IMR-90 (cell line): ENCODE data around the gene DZIP1. TPM values are rescaled to one million over a fixed set of nuclear protein-coding genes. Genes with fewer than 3 reads are reported as not detected.

Experiments
- ATAC-seq: fragments of 200-7000 bp; cut with Tn5 transposase; 2 replicates; pipeline ENCODE4 v1.9.1; 2020; ENCODE audit warnings: low read depth, mild to moderate bottlenecking, moderate library complexity
- BruUV-seq: library from RNA; stranded (reverse); fragments of 400-500 nt; replicated peaks from 2 replicates; lab custom pipeline; 2021; lab: Mats Ljungman, UMichigan
- CTCF ChIA-PET: fragments of 300-600 bp; formaldehyde crosslinking; extraction: SDS; loops from one replicate; lab custom pipeline; 2021; ENCODE audit warnings: antibody characterized with exemption; lab: Yijun Ruan, JAX
- POLR2A ChIA-PET: fragments of 300-600 bp; sonication (Branson Sonifier 250); formaldehyde crosslinking; loops from one replicate; lab custom pipeline; 2022; ENCODE audit warnings: antibody characterized with exemption; ENCODE audit not compliant: unreplicated experiment; lab: Charles Lee
- DNase-seq: peaks from one replicate; pipeline ENCODE4 v3.0.0; 2013
- H2AFZ ChIP-seq: replicated peaks from 2 replicates; pipeline ENCODE3; 2013; ENCODE audit warnings: low read length, mild to moderate bottlenecking; ENCODE audit not compliant: poor library complexity
- H2AK5ac ChIP-seq: 2 replicates; pipeline ENCODE4 v1.6.1; 2013; ENCODE audit warnings: low read depth, low read length, inconsistent platforms
- H2AK9ac ChIP-seq: replicated peaks from 2 replicates; pipeline ENCODE3; 2013; ENCODE audit warnings: mild to moderate bottlenecking, low read depth, low read length, moderate library complexity; ENCODE audit not compliant: poor library complexity
- H2BK120ac ChIP-seq: 2 replicates; pipeline ENCODE4 v1.6.1; 2013; ENCODE audit warnings: low read depth, low read length, inconsistent platforms
- H2BK15ac ChIP-seq: 3 replicates; pipeline ENCODE4 v1.6.1; 2013; ENCODE audit warnings: low read depth, low read length, inconsistent platforms
- H2BK20ac ChIP-seq: 2 replicates; pipeline ENCODE4 v1.6.1; 2013; ENCODE audit warnings: low read depth, mild to moderate bottlenecking, inconsistent platforms, low read length, moderate library complexity
- H2BK5ac ChIP-seq: 2 replicates; pipeline ENCODE4 v1.6.1; 2013; ENCODE audit warnings: mild to moderate bottlenecking, low read depth, low read length, inconsistent platforms; ENCODE audit not compliant: poor library complexity, severe bottlenecking
- H3K14ac ChIP-seq: replicated peaks from 2 replicates; pipeline ENCODE4 v1.6.1; 2013; ENCODE audit warnings: low read depth, low read length, inconsistent platforms
- H3K18ac ChIP-seq: 2 replicates; pipeline ENCODE4 v1.6.1; 2013; ENCODE audit warnings: low read depth, low read length, control low read depth
- H3K23ac ChIP-seq: 2 replicates; pipeline ENCODE4 v1.6.1; 2013; ENCODE audit warnings: low read depth, low read length, inconsistent platforms
- H3K27ac ChIP-seq: 2 replicates; pipeline ENCODE4 v1.5.1; 2013; ENCODE audit warnings: mild to moderate bottlenecking, control low read depth, low read length; ENCODE audit not compliant: insufficient read depth
- H3K27me3 ChIP-seq: 2 replicates; pipeline ENCODE4 v1.6.1; 2013; ENCODE audit warnings: low read length; ENCODE audit not compliant: control insufficient read depth, insufficient read depth
- H3K36me3 ChIP-seq: 2 replicates; pipeline ENCODE4 v1.6.1; 2013; ENCODE audit warnings: low read length, mixed read lengths; ENCODE audit not compliant: control insufficient read depth, insufficient read depth
- H3K4ac ChIP-seq: 2 replicates; pipeline ENCODE4 v1.6.1; 2013; ENCODE audit warnings: low read depth, low read length, inconsistent platforms
- H3K4me1 ChIP-seq: 2 replicates; pipeline ENCODE4 v1.6.1; 2013; ENCODE audit warnings: low read length, mixed read lengths; ENCODE audit not compliant: control insufficient read depth, insufficient read depth
- H3K4me2 ChIP-seq: 2 replicates; pipeline ENCODE4 v1.6.1; 2013; ENCODE audit warnings: low read depth, mild to moderate bottlenecking, control low read depth, low read length, moderate library complexity
- H3K4me3 ChIP-seq: 2 replicates; pipeline ENCODE4 v1.5.1; 2013; ENCODE audit warnings: low read depth, mild to moderate bottlenecking, control low read depth, low read length, moderate library complexity; ENCODE audit not compliant: insufficient read depth
- H3K56ac ChIP-seq: 2 replicates; pipeline ENCODE4 v1.6.1; 2013; ENCODE audit warnings: low read length, inconsistent platforms; ENCODE audit not compliant: insufficient read depth; ENCODE audit errors: extremely low read depth
- H3K79me1 ChIP-seq, 2 experiments: 2 replicates each; pipeline ENCODE4 v1.6.1; 2013; ENCODE audit warnings: low read length in 2 of 2, inconsistent platforms in 1 of 2, low read depth in 1 of 2
- H3K9ac ChIP-seq: 2 replicates; pipeline ENCODE4 v1.6.1; 2013; ENCODE audit warnings: low read depth, low read length, control low read depth
- H3K9me1 ChIP-seq: 2 replicates; pipeline ENCODE4 v1.6.1; 2013; ENCODE audit warnings: low read length, inconsistent platforms; ENCODE audit not compliant: insufficient read depth
- H3K9me3 ChIP-seq: 2 replicates; pipeline ENCODE4 v1.6.1; 2013; ENCODE audit warnings: low read length; ENCODE audit not compliant: control insufficient read depth, insufficient read depth
- H4K20me1 ChIP-seq: 2 replicates; pipeline ENCODE4 v1.6.1; 2013; ENCODE audit warnings: low read length, inconsistent platforms; ENCODE audit not compliant: insufficient read depth
- H4K5ac ChIP-seq: 2 replicates; pipeline ENCODE4 v1.6.1; 2013; ENCODE audit warnings: mild to moderate bottlenecking, low read depth, low read length, control low read depth
- H4K8ac ChIP-seq, 2 experiments: 2 replicates each; pipeline ENCODE4 v1.6.1; 2013; ENCODE audit warnings: low read depth in 2 of 2, low read length in 2 of 2, control low read depth in 1 of 2, inconsistent platforms in 1 of 2
- H4K91ac ChIP-seq: 2 replicates; pipeline ENCODE4 v1.6.1; 2013; ENCODE audit warnings: low read depth, low read length, inconsistent platforms; ENCODE audit not compliant: insufficient read depth
- MAFK ChIP-seq: IDR thresholded peaks from 2 replicates; pipeline ENCODE4 v1.6.1; 2012; ENCODE audit warnings: low read depth, low read length, improper control_type of control experiment
- MXI1 ChIP-seq: IDR thresholded peaks from 2 replicates; pipeline ENCODE4 v1.6.1; 2012; ENCODE audit warnings: low read depth, mild to moderate bottlenecking, low read length, moderate library complexity, borderline replicate concordance
- RAD21 ChIP-seq: IDR thresholded peaks from 2 replicates; pipeline ENCODE4 v1.6.1; 2012; ENCODE audit warnings: low read length, improper control_type of control experiment
- SMC3 ChIP-seq: fragments of 150-350 bp; IDR thresholded peaks from 2 replicates; pipeline ENCODE4 v1.6.1; 2016; ENCODE audit warnings: low read depth, mild to moderate bottlenecking, antibody characterized with exemption, low read length, moderate library complexity
- WGBS, 2 experiments: methylation state at CpG; one replicate each; pipeline versions ENCODE4 v1.1.5 to v1.1.7; 2013; ENCODE audit warnings: missing lambda C conversion rate in 2 of 2; ENCODE audit not compliant: insufficient read length in 1 of 2; ENCODE audit errors: extremely low coverage in 2 of 2; 5-methylcytosine and 5-hydroxymethylcytosine counted together
- dilution Hi-C: fragments of 300-500 bp; cut with HindIII; formaldehyde crosslinking; loops from one replicate; pipeline ENCODE4 v1.14.3; 2018; ENCODE audit warnings: low sequenced_read_pairs; ENCODE audit not compliant: unreplicated experiment
- in situ Hi-C: fragments of 300-500 bp; cut with MboI; formaldehyde crosslinking; loops from 3 replicates; pipeline ENCODE4 v1.14.3; 2019; ENCODE audit warnings: low sequenced_read_pairs, inconsistent platforms, mixed read lengths
- intact Hi-C: fragments of 100-400 bp; cut with micrococcal nuclease; formaldehyde crosslinking; loops from 2 replicates; pipeline ENCODE4 v1.10.0; 2022
- polyA plus RNA-seq, 3 experiments: library from polyadenylated mRNA; depleted of rRNA; stranded (reverse); fragments of >200 nt; gene quantifications; 2 replicates each; pipeline ENCODE4 v1.2.3, GENCODE V29; 2012; ENCODE audit warnings: low replicate concordance in 1 of 3
- total RNA-seq: library from RNA; depleted of rRNA; stranded (reverse); fragments of >200 nt; gene quantifications from 2 replicates; pipeline ENCODE4 v1.2.3, GENCODE V29; 2012
- TF ChIP-seq, protein P1 (sequence below): conservative IDR thresholded peaks from 2 replicates; pipeline ENCODE4 v1.5.1; 2012; ENCODE audit warnings: mild to moderate bottlenecking, low read depth, low read length, improper control_type of control experiment

DZIP1 gene
- total and polyA plus RNA-seq, 2 of the 4 experiments (the other 2 are of a cell fraction), result 12.2 to 15.9 TPM

DNA sequence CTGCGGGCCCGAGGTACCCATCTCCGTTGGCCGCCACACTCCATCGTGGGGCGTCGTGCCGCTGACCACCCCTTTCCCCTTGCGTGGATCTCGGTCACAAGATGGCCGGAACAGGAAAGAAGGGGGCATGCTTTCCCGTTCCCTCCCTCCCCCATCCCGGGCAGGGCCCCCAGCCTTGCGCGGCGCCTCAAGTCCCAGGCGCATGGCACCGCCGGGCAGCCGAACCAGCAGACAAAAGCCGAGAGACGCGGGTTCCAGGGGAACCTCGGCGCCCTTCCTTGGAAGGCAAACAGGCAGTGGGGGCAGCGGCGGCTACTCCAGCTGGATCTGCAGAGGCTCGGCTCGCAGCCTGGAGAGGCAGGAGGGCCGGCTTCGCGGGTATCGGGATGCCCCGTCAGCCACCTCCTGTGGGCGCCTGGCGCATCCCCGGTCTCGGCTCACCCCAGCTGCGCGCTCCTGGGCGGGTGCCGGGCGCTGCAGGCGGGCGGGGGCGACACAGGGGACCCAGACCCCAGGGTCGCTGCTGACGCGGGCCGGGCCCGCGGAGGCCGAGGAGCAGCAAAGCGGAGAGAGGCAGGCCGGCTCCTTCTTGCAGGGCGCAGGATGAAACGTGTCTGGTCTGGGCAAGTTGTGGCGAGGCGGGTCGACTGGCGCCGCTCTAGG, 439 bp downstream of the DZIP1 start (continued):
- TF ChIP-seq, protein P1, sequence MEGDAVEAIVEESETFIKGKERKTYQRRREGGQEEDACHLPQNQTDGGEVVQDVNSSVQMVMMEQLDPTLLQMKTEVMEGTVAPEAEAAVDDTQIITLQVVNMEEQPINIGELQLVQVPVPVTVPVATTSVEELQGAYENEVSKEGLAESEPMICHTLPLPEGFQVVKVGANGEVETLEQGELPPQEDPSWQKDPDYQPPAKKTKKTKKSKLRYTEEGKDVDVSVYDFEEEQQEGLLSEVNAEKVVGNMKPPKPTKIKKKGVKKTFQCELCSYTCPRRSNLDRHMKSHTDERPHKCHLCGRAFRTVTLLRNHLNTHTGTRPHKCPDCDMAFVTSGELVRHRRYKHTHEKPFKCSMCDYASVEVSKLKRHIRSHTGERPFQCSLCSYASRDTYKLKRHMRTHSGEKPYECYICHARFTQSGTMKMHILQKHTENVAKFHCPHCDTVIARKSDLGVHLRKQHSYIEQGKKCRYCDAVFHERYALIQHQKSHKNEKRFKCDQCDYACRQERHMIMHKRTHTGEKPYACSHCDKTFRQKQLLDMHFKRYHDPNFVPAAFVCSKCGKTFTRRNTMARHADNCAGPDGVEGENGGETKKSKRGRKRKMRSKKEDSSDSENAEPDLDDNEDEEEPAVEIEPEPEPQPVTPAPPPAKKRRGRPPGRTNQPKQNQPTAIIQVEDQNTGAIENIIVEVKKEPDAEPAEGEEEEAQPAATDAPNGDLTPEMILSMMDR, result no peak

DNA sequence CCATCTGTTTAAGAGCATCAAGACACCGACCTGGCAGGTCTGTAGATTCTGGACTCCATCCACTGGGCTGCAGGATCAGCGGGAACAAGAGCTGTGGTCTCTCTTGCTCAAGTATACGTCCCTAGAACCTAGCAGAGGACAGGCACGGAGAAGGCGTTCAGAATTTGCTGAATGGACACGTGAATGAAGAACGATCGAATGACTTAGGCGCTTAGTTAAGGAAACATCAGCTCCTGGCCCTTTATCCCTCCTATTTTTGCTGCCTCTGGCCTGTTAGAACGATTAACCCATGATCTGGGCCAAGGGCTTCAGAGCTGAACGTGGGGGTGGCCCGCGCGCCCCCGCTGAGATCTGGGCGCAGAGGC, 953 bp downstream of the DZIP1 start:
- Histone ChIP-seq H3K79me1 (peaks cover 12 to 42% of the 10 kb centered on the region in 2 experiments; a peak in 2 of 4 replicates), H3K23ac (peak overlapping the region; percentile 95), H2BK120ac (no peak overlapping the region), H4K91ac (peak overlapping the region; percentile 43), H3K9ac (peak overlapping the region; percentile 75), H2AK9ac (peak overlapping the region; percentile 90), H3K18ac (peak overlapping the region; percentile 3; the same call in 1 of the 2 replicates), H3K9me1 (peaks cover 8% of the 10 kb centered on the region), H2AFZ (peak overlapping the region; percentile 95), H4K8ac (peak overlapping the region; percentile 26 to 57), H2BK5ac (peak overlapping the region; percentile 18), H3K14ac (peak overlapping the region; percentile 90), H3K36me3 (peaks cover 6% of the 10 kb centered on the region), H3K4ac (peak overlapping the region; percentile 73), H3K4me2 (peak overlapping the region; percentile 94), H3K27ac (peak overlapping the region; percentile 80), H4K20me1 (peaks cover 9% of the 10 kb centered on the region; the same call in 1 of the 2 replicates), H2BK20ac (no peak overlapping the region), H2BK15ac (no peak overlapping the region), H3K4me1 (peaks cover 10% of the 10 kb centered on the region), H2AK5ac (peak overlapping the region; percentile 23), H4K5ac (no peak overlapping the region; the same call in 1 of the 2 replicates), H3K27me3 (no peaks in the 10 kb centered on the region), H3K9me3 (no peaks in the 10 kb centered on the region), H3K56ac (peak overlapping the region; percentile 54), H3K4me3 (peak overlapping the region; percentile 50)
- peak; percentile 1 for ATAC-seq
- WGBS, 2 experiments, result 0% methylated on average over 7 of the region's 16 CpGs; no CpG with 5 or more reads in 1 of the 2 experiments
- dilution Hi-C loops (no loop called here), intact Hi-C loops (loop anchor here (1.0 to 2.0 kb wide), 2 partner anchors 33 to 191 kb away; partner anchors contain the start of gene DNAJC3), in situ Hi-C loops (no loop called here)
- TF ChIP-seq SMC3 (no peak), MAFK (peak; percentile 46; the same call in 1 of the 2 replicates), MXI1 (no peak), RAD21 (no peak)
- ChIA-PET CTCF (interaction anchor here (4.1 kb wide), 1 partner anchor 19 kb away, joined by 14 read pairs; no protein-coding TSS in a partner anchor), POLR2A (interaction anchor here (1.6 kb wide), 1 partner anchor 33 kb away, joined by 4 read pairs; the partner anchor contains the start of gene DNAJC3)
- peak; percentile 43 for DNase-seq
- no TSS peak for BruUV-seq
